HG03064 (cell line): ENCODE measurements around the gene USP17L20.
"Not testable (repeated sequence)": the region's sequence is repeated elsewhere in the genome, so short reads cannot be mapped to it uniquely, and the experiment has no call there.

Experiments used
- ATAC-seq: cut with Tn5 transposase; IDR thresholded peaks from one replicate; pipeline ENCODE4 v1.9.1; 2021; ENCODE audit warnings: low read depth; ENCODE audit not compliant: unreplicated experiment

USP17L20 gene

DNA sequence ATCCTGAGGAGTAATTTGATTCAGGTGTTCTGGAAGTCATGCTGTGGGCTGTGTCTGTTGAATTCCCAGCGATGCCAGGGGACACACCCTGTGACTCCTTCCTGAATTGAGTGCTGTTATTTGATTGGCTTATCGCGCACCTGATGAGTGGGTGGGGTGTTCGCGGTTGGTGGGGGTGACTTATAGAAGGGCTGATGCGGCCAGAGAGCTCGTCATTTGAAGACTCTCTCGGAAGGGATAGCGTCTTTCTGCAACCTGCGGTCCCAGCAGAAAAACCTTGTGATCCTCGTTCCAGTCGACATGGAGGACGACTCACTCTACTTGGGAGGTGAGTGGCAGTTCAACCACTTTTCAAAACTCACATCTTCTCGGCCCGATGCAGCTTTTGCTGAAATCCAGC lies at the start of gene USP17L20:
TSS of gene USP17L20 (plus strand) at position 301 of the 400 bp plus-strand sequence. CDS start at position 301, 0 bp downstream.
- not testable (repeated sequence) for ATAC-seq

DNA sequence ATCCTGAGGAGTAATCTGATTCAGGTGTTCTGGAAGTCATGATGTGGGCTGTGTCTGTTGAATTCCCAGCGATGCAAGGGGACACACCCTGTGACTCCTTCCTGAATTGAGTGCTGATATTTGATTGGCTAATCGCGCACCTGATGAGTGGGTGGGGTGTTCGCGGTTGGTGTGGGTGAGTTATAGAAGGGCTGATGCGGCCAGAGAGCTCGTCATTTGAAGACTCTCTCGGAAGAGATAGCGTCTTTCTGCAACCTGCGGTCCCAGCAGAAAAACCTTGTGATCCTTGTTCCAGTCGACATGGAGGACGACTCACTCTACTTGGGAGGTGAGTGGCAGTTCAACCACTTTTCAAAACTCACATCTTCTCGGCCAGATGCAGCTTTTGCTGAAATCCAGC lies 47.6 kb upstream of the USP17L20 start, which contains the start of gene USP17L10:
TSS of gene USP17L10 (plus strand) at position 301 of the 400 bp plus-strand sequence. CDS start at position 301, 0 bp downstream.
- not testable (repeated sequence) for ATAC-seq

- ATAC-seq, result not testable (repeated sequence)
Measured at GRCh38 chr4:9214701-9215100, 43.2 kb upstream of the USP17L20 start.

DNA sequence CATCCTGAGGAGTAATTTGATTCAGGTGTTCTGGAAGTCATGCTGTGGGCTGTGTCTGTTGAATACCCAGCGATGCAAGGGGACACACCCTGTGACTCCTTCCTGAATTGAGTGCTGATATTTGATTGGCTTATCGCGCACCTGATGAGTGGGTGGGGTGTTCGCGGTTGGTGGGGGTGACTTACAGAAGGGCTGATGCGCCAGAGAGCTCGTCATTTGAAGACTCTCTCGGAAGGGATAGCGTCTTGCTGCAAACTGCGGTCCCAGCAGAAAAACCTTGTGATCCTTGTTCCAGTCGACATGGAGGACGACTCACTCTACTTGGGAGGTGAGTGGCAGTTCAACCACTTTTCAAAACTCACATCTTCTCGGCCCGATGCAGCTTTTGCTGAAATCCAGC lies 42.8 kb upstream of the USP17L20 start, which contains the start of gene USP17L11:
TSS of gene USP17L11 (plus strand) at position 301 of the 400 bp plus-strand sequence. CDS start at position 301, 0 bp downstream.
- ATAC-seq, result not testable (repeated sequence)

GRCh38 chr4:9219852-9220251 lies 38.1 kb upstream of the USP17L20 start, which contains the start of gene USP17L12:
TSS of gene USP17L12 (plus strand) at chr4:9220152. CDS start at chr4:9220152, 0 bp downstream.
- ATAC-seq, result not testable (repeated sequence)

- not testable (repeated sequence) for ATAC-seq
Measured at GRCh38 chr4:9224596-9224995, 33.3 kb upstream of the USP17L20 start, which contains the start of gene USP17L13. TSS of gene USP17L13 (plus strand) at chr4:9224896. CDS start at chr4:9224896, 0 bp downstream.

GRCh38 chr4:9230249-9230648 lies 27.7 kb upstream of the USP17L20 start:
- ATAC-seq, result not testable (repeated sequence)

DNA sequence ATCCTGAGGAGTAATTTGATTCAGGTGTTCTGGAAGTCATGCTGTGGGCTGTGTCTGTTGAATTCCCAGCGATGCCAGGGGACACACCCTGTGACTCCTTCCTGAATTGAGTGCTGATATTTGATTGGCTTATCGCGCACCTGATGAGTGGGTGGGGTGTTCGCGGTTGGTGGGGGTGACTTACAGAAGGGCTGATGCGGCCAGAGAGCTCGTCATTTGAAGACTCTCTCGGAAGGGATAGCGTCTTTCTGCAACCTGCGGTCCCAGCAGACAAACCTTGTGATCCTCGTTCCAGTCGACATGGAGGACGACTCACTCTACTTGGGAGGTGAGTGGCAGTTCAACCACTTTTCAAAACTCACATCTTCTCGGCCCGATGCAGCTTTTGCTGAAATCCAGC lies 23.8 kb upstream of the USP17L20 start, which contains the start of gene USP17L15:
TSS of gene USP17L15 (plus strand) at position 301 of the 400 bp plus-strand sequence. CDS start at position 301, 0 bp downstream.
- ATAC-seq, result not testable (repeated sequence)

DNA sequence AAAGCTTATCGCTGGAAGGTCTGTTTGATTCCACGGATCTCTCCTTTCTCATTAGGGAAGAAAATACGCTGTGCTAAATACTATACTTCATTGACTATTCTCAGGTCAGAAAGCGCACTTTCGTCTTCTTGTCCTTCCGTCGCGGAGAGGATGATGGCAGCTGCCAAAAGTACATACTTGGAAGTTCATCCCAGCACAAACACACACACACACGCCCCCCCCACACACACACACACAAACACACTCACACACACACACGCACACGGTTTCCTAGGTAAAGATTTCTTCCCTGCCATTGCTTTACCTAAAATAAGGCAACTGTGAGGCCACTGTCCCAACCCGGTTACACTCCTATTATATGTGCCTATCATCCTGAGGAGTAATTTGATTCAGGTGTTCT lies 19.5 kb upstream of the USP17L20 start:
- ATAC-seq, result not testable (repeated sequence)

DNA sequence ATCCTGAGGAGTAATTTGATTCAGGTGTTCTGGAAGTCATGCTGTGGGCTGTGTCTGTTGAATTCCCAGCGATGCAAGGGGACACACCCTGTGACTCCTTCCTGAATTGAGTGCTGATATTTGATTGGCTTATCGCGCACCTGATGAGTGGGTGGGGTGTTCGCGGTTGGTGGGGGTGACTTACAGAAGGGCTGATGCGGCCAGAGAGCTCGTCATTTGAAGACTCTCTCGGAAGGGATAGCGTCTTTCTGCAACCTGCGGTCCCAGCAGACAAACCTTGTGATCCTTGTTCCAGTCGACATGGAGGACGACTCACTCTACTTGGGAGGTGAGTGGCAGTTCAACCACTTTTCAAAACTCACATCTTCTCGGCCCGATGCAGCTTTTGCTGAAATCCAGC lies 14.3 kb upstream of the USP17L20 start, which contains the start of gene USP17L17:
TSS of gene USP17L17 (plus strand) at position 301 of the 400 bp plus-strand sequence. CDS start at position 301, 0 bp downstream.
- ATAC-seq, result not testable (repeated sequence)

- not testable (repeated sequence) for ATAC-seq
Measured at GRCh38 chr4:9247953-9248680, 9.8 kb upstream of the USP17L20 start, which contains the start of gene USP17L18. TSS of gene USP17L18 (plus strand) at chr4:9248630. CDS start at chr4:9248630, 0 bp downstream.

DNA sequence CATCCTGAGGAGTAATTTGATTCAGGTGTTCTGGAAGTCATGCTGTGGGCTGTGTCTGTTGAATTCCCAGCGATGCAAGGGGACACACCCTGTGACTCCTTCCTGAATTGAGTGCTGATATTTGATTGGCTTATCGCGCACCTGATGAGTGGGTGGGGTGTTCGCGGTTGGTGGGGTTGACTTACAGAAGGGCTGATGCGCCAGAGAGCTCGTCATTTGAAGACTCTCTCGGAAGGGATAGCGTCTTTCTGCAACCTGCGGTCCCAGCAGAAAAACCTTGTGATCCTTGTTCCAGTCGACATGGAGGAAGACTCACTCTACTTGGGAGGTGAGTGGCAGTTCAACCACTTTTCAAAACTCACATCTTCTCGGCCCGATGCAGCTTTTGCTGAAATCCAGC lies 4.8 kb upstream of the USP17L20 start, which contains the start of gene USP17L19:
TSS of gene USP17L19 (plus strand) at position 301 of the 400 bp plus-strand sequence. CDS start at position 301, 0 bp downstream.
- not testable (repeated sequence) for ATAC-seq

GRCh38 chr4:9262572-9262971 lies 4.6 kb downstream of the USP17L20 start, which contains the start of gene USP17L21:
TSS of gene USP17L21 (plus strand) at chr4:9262872. CDS start at chr4:9262872, 0 bp downstream.
- not testable (repeated sequence) for ATAC-seq

- not testable (repeated sequence) for ATAC-seq
Measured at GRCh38 chr4:9267319-9267718, 9.4 kb downstream of the USP17L20 start, which contains the start of gene USP17L22. TSS of gene USP17L22 (plus strand) at chr4:9267619. CDS start at chr4:9267619, 0 bp downstream.

- ATAC-seq, result not testable (repeated sequence)
Measured at GRCh38 chr4:9271719-9272118, 13.8 kb downstream of the USP17L20 start.
